HTERT RPE-1 (cell line): ENCODE results near the gene ASTL.
"Not testable (repeated sequence)": the region's sequence is repeated elsewhere in the genome, so short reads cannot be mapped to it uniquely, and the experiment has no call there.

Source experiments
- in situ Hi-C: fragments of 300-500 bp; cut with MboI; formaldehyde crosslinking; loops from 4 replicates; pipeline ENCODE4 v1.14.3; 2020; ENCODE audit warnings: low sequenced_read_pairs

ASTL gene

DNA sequence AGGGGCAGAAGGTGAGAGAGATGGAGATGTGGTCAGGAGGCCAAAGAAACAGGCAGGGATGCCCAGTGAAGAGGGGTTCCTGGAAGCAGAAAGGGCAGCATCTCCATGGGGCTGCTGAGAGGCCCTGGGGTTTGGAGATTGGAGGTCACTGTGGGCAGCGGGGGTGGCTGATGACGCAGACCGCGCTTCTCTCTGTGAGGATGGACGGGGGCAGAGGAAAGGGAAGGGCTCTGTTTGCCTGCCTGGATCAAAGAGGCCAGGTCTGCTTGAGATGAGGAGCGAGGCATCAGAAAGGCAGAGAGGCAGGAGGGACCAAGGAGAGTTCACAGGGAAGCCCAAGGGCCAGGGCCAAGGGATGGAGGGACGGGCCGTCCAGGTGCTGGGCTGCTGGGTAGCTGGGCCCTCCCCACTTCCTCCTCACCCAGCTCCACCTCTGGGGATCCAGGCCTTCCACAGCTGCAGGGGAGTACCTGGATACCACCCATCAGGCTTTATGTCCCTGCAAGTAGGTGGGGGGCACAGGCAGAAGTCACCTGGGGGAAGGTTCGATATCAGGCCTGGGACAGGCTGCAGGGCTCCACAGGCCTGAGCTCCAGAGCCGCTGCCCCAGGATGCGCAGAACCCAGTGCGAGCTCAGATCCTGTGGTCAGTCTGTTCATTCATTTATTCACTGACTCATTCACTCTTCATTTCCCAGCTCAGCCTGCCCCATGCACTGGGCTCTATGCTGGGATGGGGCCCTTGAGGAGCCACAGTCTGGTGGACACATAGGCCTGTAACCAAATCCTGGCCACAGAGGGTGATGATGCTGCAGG, 52.6 kb downstream of the ASTL start:
- in situ Hi-C loops, result no loop called here

DNA sequence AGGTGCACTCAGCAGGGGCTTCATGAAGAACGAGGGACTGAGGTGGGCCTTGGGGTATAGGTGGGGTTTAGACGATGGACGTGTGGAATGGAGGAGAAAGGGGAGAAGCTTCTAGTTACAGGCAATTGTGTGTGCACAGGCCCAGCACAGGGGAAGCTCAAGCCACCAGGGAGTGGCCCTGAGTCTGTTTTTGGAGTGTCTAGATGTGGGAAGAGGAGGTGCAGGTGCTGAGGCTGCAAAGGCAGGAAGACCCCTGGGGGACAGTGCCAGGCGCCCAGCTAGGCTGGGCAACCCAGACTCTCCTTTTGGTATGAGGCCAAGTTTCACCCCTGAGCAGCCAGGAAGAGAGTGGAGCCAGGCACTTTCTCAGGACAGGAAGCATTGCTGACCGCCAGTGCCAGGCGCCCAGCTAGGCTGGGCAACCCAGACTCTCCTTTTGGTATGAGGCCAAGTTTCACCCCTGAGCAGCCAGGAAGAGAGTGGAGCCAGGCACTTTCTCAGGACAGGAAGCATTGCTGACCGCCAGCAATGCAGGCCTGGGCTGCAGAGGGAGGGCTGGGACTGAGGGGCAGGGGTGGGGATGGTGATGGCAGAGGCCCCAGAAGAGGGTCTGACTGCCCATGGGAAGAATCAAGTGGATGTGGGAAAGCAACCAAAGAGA, 53.3 kb downstream of the ASTL start:
- in situ Hi-C loops, result not testable (repeated sequence)

DNA sequence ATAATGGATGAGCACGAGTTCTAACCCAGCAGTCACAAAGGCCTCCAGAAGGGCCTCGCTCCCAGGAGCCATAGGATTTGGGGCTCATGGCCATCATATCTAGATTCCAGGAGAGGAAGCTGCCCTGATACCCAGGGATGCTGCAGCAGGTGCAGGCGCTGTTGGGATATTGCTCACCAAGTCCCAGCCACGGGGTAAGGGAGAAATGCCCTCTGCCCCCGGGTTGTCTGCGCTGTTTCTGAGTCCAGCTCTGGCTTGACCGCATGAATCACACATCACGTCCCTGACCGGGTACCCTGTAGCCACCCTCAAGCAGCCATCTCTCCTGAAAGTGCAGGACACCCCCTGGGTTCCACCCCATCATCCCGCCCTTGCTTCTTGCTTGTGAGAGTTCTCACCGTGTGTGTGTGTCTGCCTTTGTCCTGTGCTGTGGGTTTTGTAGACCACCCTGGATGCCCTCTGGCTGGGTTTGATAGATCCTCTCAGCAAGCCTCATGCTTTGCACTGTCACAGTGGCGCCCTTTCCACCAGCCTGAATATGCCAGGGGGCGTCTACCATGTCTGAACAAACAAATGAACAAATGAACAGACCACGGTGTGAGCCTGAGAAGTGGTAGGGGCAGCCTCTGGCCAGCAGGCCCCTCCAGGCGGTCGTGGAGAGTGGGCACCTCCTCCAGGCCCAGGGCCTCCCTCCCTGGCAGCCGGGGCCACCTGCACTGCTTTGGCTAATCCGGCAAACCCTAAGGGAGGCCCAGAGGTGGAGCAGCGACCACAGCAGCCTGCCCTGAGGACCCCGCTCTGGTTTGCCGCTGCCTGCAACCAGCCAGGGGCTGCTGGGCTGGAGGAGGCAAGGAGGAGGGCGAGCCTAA, 54.1 kb downstream of the ASTL start:
- in situ Hi-C loops, result no loop called here

DNA sequence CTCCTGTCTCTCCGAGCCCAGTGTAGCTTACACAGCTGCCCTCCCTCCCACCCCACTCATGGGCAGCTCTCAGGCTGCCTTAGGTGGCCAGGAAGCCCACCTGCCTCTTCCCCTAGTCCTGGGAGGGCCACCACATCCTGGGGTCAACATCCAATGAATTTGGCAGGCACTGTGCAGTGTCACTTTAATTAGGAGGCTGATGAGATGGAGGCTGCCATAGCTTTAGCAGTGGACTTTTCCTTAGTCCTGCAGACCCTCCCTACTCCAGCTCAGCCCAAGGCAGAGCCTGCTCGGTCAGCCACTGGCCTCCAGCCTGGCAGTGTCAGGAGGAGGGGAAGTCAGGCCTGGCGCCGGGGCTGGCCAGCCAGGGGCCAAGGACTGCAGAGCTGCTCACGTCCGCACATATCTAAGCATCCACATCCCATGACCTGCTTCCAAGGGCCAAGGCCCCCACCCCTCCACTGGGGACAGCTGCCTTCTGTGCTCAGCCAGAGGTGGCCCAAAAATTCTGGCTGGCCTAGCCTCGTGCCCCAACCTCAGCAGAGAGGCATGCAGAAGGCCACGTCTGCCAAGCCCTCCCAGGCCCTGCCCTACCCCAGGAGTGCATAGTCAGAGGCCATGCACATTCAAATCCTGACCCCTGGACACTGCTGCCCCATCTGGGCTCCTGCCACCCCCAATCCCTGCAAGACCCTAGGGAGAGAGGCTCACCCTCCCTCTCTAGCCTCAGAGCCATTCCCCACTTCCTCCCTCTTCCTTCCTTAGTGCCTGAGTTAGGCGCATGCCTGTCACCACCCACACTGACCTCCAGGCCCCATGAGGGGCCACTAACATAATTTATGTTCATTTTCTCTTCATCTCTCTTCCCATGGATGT, 55.0 kb downstream of the ASTL start:
- in situ Hi-C loops, result no loop called here

DNA sequence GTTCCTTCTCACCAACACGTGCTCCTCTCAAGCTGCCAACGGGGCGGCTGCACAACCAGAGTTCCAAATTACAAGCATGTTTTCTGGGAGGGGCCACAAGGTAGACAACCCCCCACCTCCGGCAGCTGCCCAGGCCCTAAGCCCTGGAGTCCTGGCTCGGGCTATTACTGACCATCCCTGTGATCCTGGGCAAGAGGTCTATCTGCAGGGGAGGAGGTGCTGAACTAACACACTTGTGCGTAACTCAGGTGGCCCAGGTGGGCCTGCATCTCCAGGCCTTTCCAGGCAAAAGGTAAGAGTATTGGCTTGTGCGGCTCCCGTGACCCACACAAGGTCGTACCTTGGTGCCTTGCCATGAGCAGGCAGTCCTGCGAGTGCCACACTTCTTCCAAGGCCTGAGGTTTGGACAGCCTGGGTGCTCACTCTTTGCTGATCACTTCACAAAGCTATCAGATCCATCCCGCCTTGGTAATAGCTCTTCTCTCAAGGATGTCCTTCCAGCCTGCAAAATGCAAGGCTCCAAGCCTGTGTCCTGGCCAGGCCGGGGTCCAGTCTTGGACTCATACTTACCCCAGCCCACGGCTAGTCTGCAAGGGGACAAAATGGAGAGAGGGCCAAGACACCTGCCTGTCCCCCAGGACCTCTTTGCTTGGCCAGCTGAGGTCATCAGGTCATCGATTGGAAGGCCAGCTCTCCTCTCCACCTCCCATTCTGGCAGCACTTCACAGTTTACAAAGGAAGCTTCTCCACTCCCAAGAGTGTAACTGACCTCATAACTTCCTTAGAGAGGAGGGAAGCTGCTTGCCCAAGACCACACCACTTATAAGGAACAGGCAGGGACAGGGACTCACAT, 55.9 kb downstream of the ASTL start:
- in situ Hi-C loops, result no loop called here

DNA sequence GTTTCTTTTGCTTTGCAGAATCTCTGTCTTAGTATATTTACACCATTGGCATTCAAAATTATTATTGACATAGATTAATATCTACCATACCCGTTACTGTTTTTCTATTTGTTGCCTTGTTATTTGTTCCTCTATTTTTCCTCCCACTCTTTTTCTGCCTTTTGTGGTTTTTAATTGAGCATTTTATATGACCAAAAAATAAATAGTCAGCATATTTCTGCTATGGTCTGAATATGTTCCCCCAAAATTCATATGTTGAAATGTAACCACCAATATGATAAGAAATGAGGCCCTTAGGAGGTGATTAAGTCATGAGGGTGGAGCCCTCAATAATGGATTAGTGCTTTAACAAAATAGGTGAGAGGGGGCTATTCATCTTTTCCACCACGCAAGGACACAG, 57.3 kb downstream of the ASTL start:
- in situ Hi-C loops, result no loop called here

DNA sequence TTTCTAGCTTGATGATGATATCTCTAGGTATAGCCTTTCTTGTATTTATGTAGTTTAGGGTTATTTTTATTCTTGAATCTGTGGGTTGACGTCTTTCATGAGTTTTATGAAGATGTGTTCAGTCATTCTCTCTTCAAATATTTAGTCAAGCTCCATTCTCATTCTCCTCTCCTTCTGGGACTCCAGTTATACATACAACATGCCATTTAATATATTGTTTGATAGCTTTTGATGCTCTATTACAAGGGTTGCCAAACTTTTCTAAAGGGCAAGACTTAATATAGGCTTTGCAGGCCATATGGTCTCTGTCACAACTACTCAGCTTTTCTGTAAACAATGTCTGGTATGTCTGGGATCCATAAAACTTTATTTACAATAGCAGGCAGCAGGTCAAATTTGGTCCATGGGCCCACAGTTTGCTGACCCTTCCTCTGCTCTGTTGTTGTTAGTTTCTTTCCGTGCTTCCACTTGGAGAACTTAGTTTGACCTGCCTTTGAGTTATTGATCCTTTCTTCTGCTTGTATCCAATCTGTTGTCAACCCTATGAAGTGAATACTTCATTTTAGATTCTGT, 63.0 kb downstream of the ASTL start:
- in situ Hi-C loops, result no loop called here

DNA sequence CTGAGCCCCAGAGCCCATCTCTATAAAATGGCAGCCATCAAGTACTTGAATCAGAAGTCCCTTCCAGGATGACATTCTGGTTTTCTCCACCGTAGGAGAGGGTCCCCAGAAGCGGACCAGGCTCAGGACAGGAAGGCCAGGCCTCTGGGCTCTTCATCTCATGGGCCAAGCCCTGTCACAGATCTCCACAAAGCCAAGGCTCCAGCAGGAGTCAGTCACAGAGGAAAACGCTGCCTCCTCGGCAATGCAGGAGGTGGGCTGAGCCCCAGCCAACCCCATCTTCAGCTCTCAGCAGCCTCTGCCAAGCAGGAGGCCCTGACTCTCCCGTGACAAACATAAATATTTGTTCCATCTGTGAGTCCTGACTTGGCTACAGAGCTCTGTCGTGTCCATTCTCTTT, 64.1 kb downstream of the ASTL start:
- in situ Hi-C loops, result no loop called here

DNA sequence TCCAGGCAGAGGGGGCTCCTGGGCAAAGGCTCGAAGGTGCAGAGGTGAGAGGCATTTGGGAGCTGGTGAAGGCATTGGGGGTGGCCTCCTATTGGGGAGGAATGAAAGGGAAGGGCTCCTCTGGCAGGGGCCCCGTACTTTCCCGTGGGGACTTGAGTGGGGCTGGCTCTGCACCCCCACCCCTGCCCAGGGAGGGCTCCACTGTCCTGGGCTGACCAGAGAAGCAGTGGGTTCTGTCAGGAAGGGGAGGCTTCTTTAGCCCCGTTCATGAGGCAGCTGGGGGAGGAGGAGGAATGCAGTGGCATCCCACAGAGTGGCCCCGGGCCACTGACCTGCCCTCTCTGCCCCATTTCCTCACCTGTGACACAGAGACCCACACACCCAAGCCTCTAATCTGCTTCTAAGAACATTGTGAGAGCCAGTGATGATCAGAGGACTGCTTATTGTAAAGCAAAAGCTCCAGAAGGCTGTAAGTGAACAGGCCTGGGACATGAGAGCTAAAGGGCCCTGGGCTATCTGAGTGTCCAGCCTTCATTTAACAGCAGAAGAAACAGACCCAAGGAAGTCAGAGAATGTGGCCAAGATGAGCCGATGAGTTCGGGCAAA, 65.0 kb downstream of the ASTL start:
- in situ Hi-C loops, result no loop called here
